A549 (cell line): Measurements from ENCODE around the gene MYO1H.

ENCODE experiments used
- CHD2 ChIP-seq: fragments of 150-350 bp; IDR thresholded peaks from 2 replicates; pipeline ENCODE4 v1.6.1; 2014; ENCODE audit warnings: low read length; ENCODE audit not compliant: partially characterized antibody
- CTCF ChIP-seq: fragments of >200 bp; sonication (Bioruptor Twin); formaldehyde crosslinking; IDR thresholded peaks from 3 replicates; pipeline ENCODE4 v1.5.1; 2016
- EHMT2 ChIP-seq: fragments of 200-600 bp; sonication (generic); IDR thresholded peaks from 2 replicates; pipeline ENCODE4 v1.6.1; 2016; ENCODE audit warnings: antibody characterized with exemption, low read depth, mild to moderate bottlenecking, moderate library complexity
- JUN ChIP-seq, 2 experiments: fragments of >200 bp; sonication (Bioruptor Twin); formaldehyde crosslinking; IDR thresholded peaks; 2 replicates in 1 of 2; 3 replicates in 1 of 2; pipeline ENCODE4 v1.6.1; 2016 to 2017
- POLR2A ChIP-seq: IDR thresholded peaks from 2 replicates; pipeline ENCODE4 v1.6.1; 2012; ENCODE audit warnings: mild to moderate bottlenecking, low read length
- RCOR1 ChIP-seq: fragments of 150-350 bp; IDR thresholded peaks from 2 replicates; pipeline ENCODE4 v1.6.1; 2014; ENCODE audit warnings: antibody characterized with exemption, low read length, low read depth
- RFX5 ChIP-seq: fragments of 450-650 bp; IDR thresholded peaks from 2 replicates; pipeline ENCODE4 v1.7.1; 2014; ENCODE audit warnings: antibody characterized with exemption, mild to moderate bottlenecking, moderate library complexity
- RNF2 ChIP-seq: fragments of 200-600 bp; sonication (generic); IDR thresholded peaks from 2 replicates; pipeline ENCODE4 v1.6.1; 2016; ENCODE audit warnings: low read depth, mild to moderate bottlenecking, antibody characterized with exemption, moderate library complexity, borderline replicate concordance
- SMC3 ChIP-seq: fragments of >200 bp; sonication (Bioruptor Twin); formaldehyde crosslinking; IDR thresholded peaks from 3 replicates; pipeline ENCODE4 v1.6.1; 2018; ENCODE audit warnings: inconsistent platforms
- ZFP36 ChIP-seq: fragments of 450-650 bp; IDR thresholded peaks from 2 replicates; pipeline ENCODE4 v1.6.1; 2014; ENCODE audit warnings: borderline replicate concordance; ENCODE audit not compliant: partially characterized antibody
- TF ChIP-seq, protein P1 (sequence below): IDR thresholded peaks from 2 replicates; pipeline ENCODE4 v1.6.1; 2012

- no peak for TF ChIP-seq CTCF
- no peak for TF ChIP-seq EHMT2
- no peak for TF ChIP-seq RCOR1
- TF ChIP-seq RNF2, result no peak
- TF ChIP-seq POLR2A, result no peak
- TF ChIP-seq CHD2, result no peak
- no peak for TF ChIP-seq RFX5
- TF ChIP-seq JUN (IDR thresholded peaks at IDR 0.05), result no peak
- no peak for TF ChIP-seq SMC3
- TF ChIP-seq, protein P1, sequence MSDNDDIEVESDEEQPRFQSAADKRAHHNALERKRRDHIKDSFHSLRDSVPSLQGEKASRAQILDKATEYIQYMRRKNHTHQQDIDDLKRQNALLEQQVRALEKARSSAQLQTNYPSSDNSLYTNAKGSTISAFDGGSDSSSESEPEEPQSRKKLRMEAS, result no peak
- no peak for TF ChIP-seq ZFP36
Measured at GRCh38 chr12:109307051-109307450, 40.6 kb upstream of the MYO1H start.
